HFF-Myc (cell line): Measurements from ENCODE around the gene ADAM17.
"Not testable (repeated sequence)": the region's sequence is repeated elsewhere in the genome, so short reads cannot be mapped to it uniquely, and the experiment has no call there.

Source experiments
- DNase-seq: peaks from one replicate; pipeline ENCODE4 v3.0.0-alpha.2; 2011; ENCODE audit warnings: low read depth; ENCODE audit errors: extremely low read depth
- H3K4me3 ChIP-seq: replicated peaks from 2 replicates; pipeline ENCODE4 v1.5.1; 2011; ENCODE audit warnings: low read depth, mild to moderate bottlenecking, control low read depth, low read length
- CTCF ChIP-seq: IDR thresholded peaks from 2 replicates; pipeline ENCODE4 v1.5.1; 2012; ENCODE audit warnings: mild to moderate bottlenecking, low read depth, low read length, control low read depth; ENCODE audit errors: missing control alignments

Gene ADAM17

GRCh38 chr2:9594366-9595054, 38.9 kb upstream of the ADAM17 start:
- H3K4me3 ChIP-seq, result no peak overlapping the region
- DNase-seq, result no peak
- TF ChIP-seq CTCF, result no peak

GRCh38 chr2:9593925-9594324, 38.3 kb upstream of the ADAM17 start:
- DNase-seq, result no peak
- TF ChIP-seq CTCF, result no peak
- no peak overlapping the region for H3K4me3 ChIP-seq

GRCh38 chr2:9592699-9593098, 37.1 kb upstream of the ADAM17 start:
- no peak overlapping the region for H3K4me3 ChIP-seq
- DNase-seq, result no peak
- no peak for TF ChIP-seq CTCF

- TF ChIP-seq CTCF, result no peak
- DNase-seq, result no peak
- H3K4me3 ChIP-seq, result no peak overlapping the region
Observed at GRCh38 chr2:9590641-9591040, 35.0 kb upstream of the ADAM17 start.

- no peak for DNase-seq
- no peak overlapping the region for H3K4me3 ChIP-seq
- no peak for TF ChIP-seq CTCF
Observed at GRCh38 chr2:9586465-9586864, 30.8 kb upstream of the ADAM17 start.

- DNase-seq, result no peak
- H3K4me3 ChIP-seq, result no peak overlapping the region
- TF ChIP-seq CTCF, result no peak
Observed at GRCh38 chr2:9585486-9585885, 29.9 kb upstream of the ADAM17 start.

- DNase-seq, H3K4me3 ChIP-seq: not testable (repeated sequence)
Observed at GRCh38 chr2:9584902-9585301, 29.3 kb upstream of the ADAM17 start.
